ENCODE data around the gene FGF11. TPM values are rescaled to one million over a fixed set of nuclear protein-coding genes. Genes with fewer than 3 reads are reported as not detected.

Gene FGF11
- total and polyA plus RNA-seq, 2 of the 13 experiments (the other 11 are each of a cell fraction or from before 2014, with no cell fraction given): 0.20 to 7.6 TPM

GRCh38 chr17:7475764-7476422 lies 36.6 kb downstream of the FGF11 start (continued):
- TF ChIP-seq HDAC6 (IDR thresholded peaks at IDR 0.05; ENCODE audit: low read depth, low read length) (no peak), AFF4 (CRISPR knock-in tag; IDR thresholded peaks at IDR 0.05) (no peak), ZNF317 (CRISPR knock-in tag; IDR thresholded peaks at IDR 0.05) (no peak), ZNF670 (CRISPR knock-in tag; IDR thresholded peaks at IDR 0.05; ENCODE audit: borderline replicate concordance) (no peak), ZNF460 (CRISPR knock-in tag; IDR thresholded peaks at IDR 0.05; ENCODE audit: borderline replicate concordance) (no peak), KDM5B (CRISPR knock-in tag; IDR thresholded peaks at IDR 0.05; ENCODE audit: borderline replicate concordance) (0 out of 2 replicates have a peak, but pooled peaks have one; percentile 28), PRPF4 (IDR thresholded peaks at IDR 0.05; ENCODE audit: low read depth, low read length, poor library complexity, severe bottlenecking) (no peak), BRD4 (CRISPR knock-in tag; IDR thresholded peaks at IDR 0.05) (no peak), ZNF549 (CRISPR knock-in tag; IDR thresholded peaks at IDR 0.05) (no peak), ETS1 (CRISPR knock-in tag; IDR thresholded peaks at IDR 0.05) (no peak), TCF12 (IDR thresholded peaks at IDR 0.05) (no peak), TCF12 (CRISPR knock-in tag; IDR thresholded peaks at IDR 0.05) (no peak), ATAD3A (CRISPR knock-in tag; IDR thresholded peaks at IDR 0.05) (no peak), GABPA (IDR thresholded peaks at IDR 0.05; ENCODE audit: low read depth, low read length) (no peak), GABPA (CRISPR knock-in tag; IDR thresholded peaks at IDR 0.05; ENCODE audit: low read depth) (no peak), ZFX (CRISPR knock-in tag; IDR thresholded peaks at IDR 0.05; ENCODE audit: low read depth) (peak; percentile 31; the same call in 1 of the 2 replicates), ZNF788 (CRISPR knock-in tag; IDR thresholded peaks at IDR 0.05; ENCODE audit: borderline replicate concordance) (0 out of 2 replicates have a peak, but pooled peaks have one; percentile 49), ZNF121 (CRISPR knock-in tag; IDR thresholded peaks at IDR 0.05) (no peak)
- TF ChIP-seq, protein P1, sequence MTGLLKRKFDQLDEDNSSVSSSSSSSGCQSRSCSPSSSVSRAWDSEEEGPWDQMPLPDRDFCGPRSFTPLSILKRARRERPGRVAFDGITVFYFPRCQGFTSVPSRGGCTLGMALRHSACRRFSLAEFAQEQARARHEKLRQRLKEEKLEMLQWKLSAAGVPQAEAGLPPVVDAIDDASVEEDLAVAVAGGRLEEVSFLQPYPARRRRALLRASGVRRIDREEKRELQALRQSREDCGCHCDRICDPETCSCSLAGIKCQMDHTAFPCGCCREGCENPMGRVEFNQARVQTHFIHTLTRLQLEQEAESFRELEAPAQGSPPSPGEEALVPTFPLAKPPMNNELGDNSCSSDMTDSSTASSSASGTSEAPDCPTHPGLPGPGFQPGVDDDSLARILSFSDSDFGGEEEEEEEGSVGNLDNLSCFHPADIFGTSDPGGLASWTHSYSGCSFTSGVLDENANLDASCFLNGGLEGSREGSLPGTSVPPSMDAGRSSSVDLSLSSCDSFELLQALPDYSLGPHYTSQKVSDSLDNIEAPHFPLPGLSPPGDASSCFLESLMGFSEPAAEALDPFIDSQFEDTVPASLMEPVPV (CRISPR knock-in tag; IDR thresholded peaks at IDR 0.05): no peak
- TF ChIP-seq, protein P2, sequence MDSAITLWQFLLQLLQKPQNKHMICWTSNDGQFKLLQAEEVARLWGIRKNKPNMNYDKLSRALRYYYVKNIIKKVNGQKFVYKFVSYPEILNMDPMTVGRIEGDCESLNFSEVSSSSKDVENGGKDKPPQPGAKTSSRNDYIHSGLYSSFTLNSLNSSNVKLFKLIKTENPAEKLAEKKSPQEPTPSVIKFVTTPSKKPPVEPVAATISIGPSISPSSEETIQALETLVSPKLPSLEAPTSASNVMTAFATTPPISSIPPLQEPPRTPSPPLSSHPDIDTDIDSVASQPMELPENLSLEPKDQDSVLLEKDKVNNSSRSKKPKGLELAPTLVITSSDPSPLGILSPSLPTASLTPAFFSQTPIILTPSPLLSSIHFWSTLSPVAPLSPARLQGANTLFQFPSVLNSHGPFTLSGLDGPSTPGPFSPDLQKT (CRISPR knock-in tag; IDR thresholded peaks at IDR 0.05; ENCODE audit: borderline replicate concordance): no peak

All from HepG2 (cell line).